B cell (primary cell): ENCODE measurements around the gene DOLPP1. TPM values are rescaled to one million over a fixed set of nuclear protein-coding genes. Genes with fewer than 3 reads are reported as not detected.

Experiments
- ATAC-seq: fragments of 200-7000 bp; cut with Tn5 transposase; one replicate; pipeline ENCODE4 v1.10.0; 2021; ENCODE audit warnings: low read depth, mild to moderate bottlenecking, moderate number of reproducible peaks, moderate library complexity
- CTCF ChIA-PET: fragments of 350-600 bp; sonication (Branson Sonifier 250); formaldehyde crosslinking; loops from one replicate; lab custom pipeline; 2021; ENCODE audit warnings: antibody characterized with exemption, inconsistent platforms; lab: Charles Lee
- POLR2A ChIA-PET: fragments of 350-600 bp; sonication (Branson Sonifier 250); formaldehyde crosslinking; loops from one replicate; lab custom pipeline; 2021; ENCODE audit warnings: antibody characterized with exemption; lab: Charles Lee
- DNase-seq: peaks from one replicate; pipeline ENCODE4 v3.0.0; 2013
- H2AFZ ChIP-seq: 2 replicates; pipeline ENCODE4 v1.6.1; 2012; ENCODE audit warnings: mild to moderate bottlenecking, low read depth, low read length; ENCODE audit not compliant: insufficient read depth, poor library complexity, severe bottlenecking
- H3K27ac ChIP-seq, 2 donors: 1 replicate in 1 of 2; 2 replicates in 1 of 2; pipeline ENCODE4 v1.5.1; 2012 to 2013; ENCODE audit warnings: low read length in 2 of 2, mild to moderate bottlenecking in 2 of 2, moderate library complexity in 1 of 2
- H3K27me3 ChIP-seq, 4 experiments: fragments of 200-600 bp in 1 of 4; sonication (generic) in 1 of 4; replicated peaks in 1 of 4; 1 replicate in 2 of 4; 2 replicates in 2 of 4; pipeline versions ENCODE4 v1.6.1 to v1.7.0; 2013 to 2016; ENCODE audit warnings: low read length in 3 of 4, mild to moderate bottlenecking in 2 of 4, mixed read lengths in 1 of 4, moderate library complexity in 1 of 4; ENCODE audit not compliant: insufficient read depth in 4 of 4, control insufficient read depth in 3 of 4; ENCODE audit errors: control extremely low read depth in 1 of 4
- H3K36me3 ChIP-seq, 2 experiments: replicated peaks in 1 of 2; 1 replicate in 1 of 2; 2 replicates in 1 of 2; pipeline versions ENCODE4 v1.6.1 to v1.7.1; 2013; ENCODE audit warnings: low read length in 1 of 2; ENCODE audit not compliant: insufficient read depth in 2 of 2, control insufficient read depth in 1 of 2; ENCODE audit errors: control extremely low read depth in 1 of 2, extremely low read depth in 1 of 2
- H3K4me1 ChIP-seq, 2 donors: fragments of 200-600 bp in 1 of 2; sonication (generic) in 1 of 2; 1 replicate in 1 of 2; 2 replicates in 1 of 2; pipeline versions ENCODE4 v1.5.1 to v1.6.1; 2013 to 2017; ENCODE audit warnings: low read length in 2 of 2; ENCODE audit not compliant: control insufficient read depth in 2 of 2, insufficient read depth in 2 of 2
- H3K4me2 ChIP-seq: replicated peaks from 2 replicates; pipeline ENCODE3; 2012; ENCODE audit warnings: mild to moderate bottlenecking, low read depth, low read length; ENCODE audit not compliant: poor library complexity, severe bottlenecking
- H3K4me3 ChIP-seq, 5 experiments: fragments of 200-600 bp in 1 of 5; sonication (generic) in 1 of 5; 1 replicate in 3 of 5; 2 replicates in 2 of 5; pipeline versions ENCODE4 v1.5.1 to v1.7.0; 2011 to 2016; ENCODE audit warnings: low read length in 4 of 5, mild to moderate bottlenecking in 4 of 5, low read depth in 2 of 5, control low read depth in 1 of 5, moderate library complexity in 1 of 5; ENCODE audit not compliant: insufficient read depth in 1 of 5; ENCODE audit errors: control extremely low read depth in 1 of 5, extremely low read depth in 1 of 5
- H3K79me2 ChIP-seq: fragments of 200-600 bp; sonication (generic); one replicate; pipeline ENCODE4 v1.6.0; 2016; ENCODE audit warnings: low read length; ENCODE audit not compliant: control insufficient read depth, insufficient read depth
- H3K9ac ChIP-seq: fragments of 200-600 bp; sonication (generic); 2 replicates; pipeline ENCODE4 v1.6.1; 2017; ENCODE audit warnings: mild to moderate bottlenecking, low read length, moderate library complexity
- H3K9me3 ChIP-seq, 3 donors: one replicate each; pipeline versions ENCODE4 v1.6.1 to v1.7.1; 2013; ENCODE audit warnings: low read length in 2 of 3; ENCODE audit not compliant: control insufficient read depth in 2 of 3, insufficient read depth in 1 of 3; ENCODE audit errors: control extremely low read depth in 1 of 3
- H4K20me1 ChIP-seq: 2 replicates; pipeline ENCODE4 v1.6.0; 2012; ENCODE audit warnings: mild to moderate bottlenecking, low read length; ENCODE audit not compliant: insufficient read depth, control insufficient read depth, poor library complexity, severe bottlenecking
- H3K27ac Mint-ChIP-seq: one replicate; pipeline ENCODE4 v1.8.0; 2021; ENCODE audit warnings: mixed read lengths
- H3K27me3 Mint-ChIP-seq: one replicate; pipeline ENCODE4 v1.8.0; 2021; ENCODE audit warnings: mixed read lengths
- H3K4me1 Mint-ChIP-seq: one replicate; pipeline ENCODE4 v1.8.0; 2021; ENCODE audit warnings: mixed read lengths
- H3K4me3 Mint-ChIP-seq: one replicate; pipeline ENCODE4 v1.8.0; 2021; ENCODE audit warnings: mixed read lengths
- H3K9me3 Mint-ChIP-seq: one replicate; pipeline ENCODE4 v1.8.0; 2022; ENCODE audit warnings: mixed read lengths; ENCODE audit not compliant: insufficient read depth
- EZH2 ChIP-seq: IDR thresholded peaks from 2 replicates; pipeline ENCODE4 v1.6.1; 2012; ENCODE audit warnings: borderline replicate concordance, low read depth, mild to moderate bottlenecking, moderate library complexity, low read length; ENCODE audit not compliant: insufficient read depth, poor library complexity, severe bottlenecking
- WGBS: methylation state at CpG from one replicate; pipeline ENCODE4 v1.1.5; 2013; ENCODE audit warnings: missing lambda C conversion rate; ENCODE audit not compliant: insufficient coverage; 5-methylcytosine and 5-hydroxymethylcytosine counted together
- intact Hi-C: fragments of 100-400 bp; cut with micrococcal nuclease; formaldehyde crosslinking; loops from one replicate; pipeline ENCODE4 v1.10.0; 2022
- polyA plus RNA-seq: library from polyadenylated mRNA; depleted of rRNA; stranded (reverse); fragments of >200 nt; gene quantifications from 2 replicates; pipeline ENCODE4 v1.2.3, GENCODE V29; 2012
- total RNA-seq, 2 donors: library from RNA; stranded (reverse); fragments of 120-200 nt in 1 of 2; gene quantifications; 1 replicate in 1 of 2; 2 replicates in 1 of 2; pipeline versions ENCODE4 v1.2.3 to v1.2.4, GENCODE V29; 2013 to 2022
- TF ChIP-seq, protein P1 (sequence below): fragments of 200-600 bp; IDR thresholded peaks from one replicate; pipeline ENCODE4 v1.8.0; 2022; ENCODE audit warnings: antibody characterized with exemption, mild to moderate bottlenecking

Gene DOLPP1
- total and polyA plus RNA-seq, 2 donors (not counting 1 experiment from before 2014, with no cell fraction given) = 4.7 to 8.6 TPM

DNA sequence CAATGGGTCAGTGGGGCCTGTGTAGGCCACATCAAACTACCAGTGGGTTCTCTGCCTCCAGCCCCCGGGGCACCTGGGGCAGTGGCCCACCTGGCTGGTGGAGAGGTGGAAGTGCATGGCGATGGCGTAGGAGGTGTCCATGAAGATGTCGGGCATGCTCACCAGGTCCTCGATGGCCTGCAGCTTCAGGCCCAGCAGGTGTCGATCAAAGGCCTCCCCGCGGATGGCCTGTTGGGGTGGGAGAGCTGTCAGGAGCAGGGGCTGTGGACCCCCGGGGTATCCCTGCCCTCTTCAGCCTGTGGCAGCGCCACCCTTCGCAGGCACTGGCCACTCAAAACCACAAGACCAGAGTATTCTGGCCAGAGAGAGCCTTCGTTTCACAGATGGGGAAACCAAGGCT, 15.0 kb downstream of the DOLPP1 start:
- no peaks in the 10 kb centered on the region for H3K4me1 Mint-ChIP-seq
- Histone ChIP-seq H3K9ac (no peak overlapping the region), H3K27ac (no peak overlapping the region), H3K4me2 (no peak overlapping the region), H4K20me1 (no peaks in the 10 kb centered on the region), H3K79me2 (no peaks in the 10 kb centered on the region), H2AFZ (no peak overlapping the region), H3K36me3 (no peaks in the 10 kb centered on the region), H3K27me3 (no peaks in the 10 kb centered on the region), H3K9me3 (no peaks in the 10 kb centered on the region), H3K4me3 (no peak overlapping the region), H3K4me1 (no peaks in the 10 kb centered on the region)
- TF ChIP-seq, protein P1, sequence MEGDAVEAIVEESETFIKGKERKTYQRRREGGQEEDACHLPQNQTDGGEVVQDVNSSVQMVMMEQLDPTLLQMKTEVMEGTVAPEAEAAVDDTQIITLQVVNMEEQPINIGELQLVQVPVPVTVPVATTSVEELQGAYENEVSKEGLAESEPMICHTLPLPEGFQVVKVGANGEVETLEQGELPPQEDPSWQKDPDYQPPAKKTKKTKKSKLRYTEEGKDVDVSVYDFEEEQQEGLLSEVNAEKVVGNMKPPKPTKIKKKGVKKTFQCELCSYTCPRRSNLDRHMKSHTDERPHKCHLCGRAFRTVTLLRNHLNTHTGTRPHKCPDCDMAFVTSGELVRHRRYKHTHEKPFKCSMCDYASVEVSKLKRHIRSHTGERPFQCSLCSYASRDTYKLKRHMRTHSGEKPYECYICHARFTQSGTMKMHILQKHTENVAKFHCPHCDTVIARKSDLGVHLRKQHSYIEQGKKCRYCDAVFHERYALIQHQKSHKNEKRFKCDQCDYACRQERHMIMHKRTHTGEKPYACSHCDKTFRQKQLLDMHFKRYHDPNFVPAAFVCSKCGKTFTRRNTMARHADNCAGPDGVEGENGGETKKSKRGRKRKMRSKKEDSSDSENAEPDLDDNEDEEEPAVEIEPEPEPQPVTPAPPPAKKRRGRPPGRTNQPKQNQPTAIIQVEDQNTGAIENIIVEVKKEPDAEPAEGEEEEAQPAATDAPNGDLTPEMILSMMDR = no peak
- no peak for TF ChIP-seq EZH2
- intact Hi-C loops = no loop called here
- CTCF ChIA-PET = interaction anchor here (0.6 kb wide), 1 partner anchor 119 kb away, joined by 4 read pairs; no protein-coding TSS in a partner anchor
- no peak overlapping the region for H3K4me3 Mint-ChIP-seq
- 97% methylated on average over 12 of the region's 12 CpGs for WGBS
- ATAC-seq (no peak), DNase-seq (no peak)
- H3K27me3 Mint-ChIP-seq = no peaks in the 10 kb centered on the region
- H3K9me3 Mint-ChIP-seq = no peaks in the 10 kb centered on the region
- POLR2A ChIA-PET = interaction anchor here (1.1 kb wide), 1 partner anchor 15 kb away, joined by 3 read pairs; the partner anchor contains the start of gene DOLPP1
- no peak overlapping the region for H3K27ac Mint-ChIP-seq

GRCh38 chr9:129097671-129098306, 16.9 kb downstream of the DOLPP1 start:
- H3K4me2 ChIP-seq = no peak overlapping the region
- H3K27me3 ChIP-seq = no peaks in the 10 kb centered on the region
- POLR2A ChIA-PET = interaction anchor here (0.8 kb wide), 1 partner anchor 414 kb away, joined by 4 read pairs; no protein-coding TSS in a partner anchor
- DNase-seq (no peak), ATAC-seq (no peak)
- Mint-ChIP-seq H3K9me3 (no peaks in the 10 kb centered on the region), H3K27me3 (no peaks in the 10 kb centered on the region), H3K4me1 (no peaks in the 10 kb centered on the region), H3K27ac (no peak overlapping the region), H3K4me3 (no peak overlapping the region)
- no peaks in the 10 kb centered on the region for H3K9me3 ChIP-seq
- H3K4me3 ChIP-seq = no peak overlapping the region
- 95% methylated on average over 13 of the region's 16 CpGs for WGBS
- H3K79me2 ChIP-seq = no peaks in the 10 kb centered on the region
- no peaks in the 10 kb centered on the region for H4K20me1 ChIP-seq
- H3K9ac ChIP-seq = no peak overlapping the region
- intact Hi-C loops = no loop called here
- TF ChIP-seq, protein P1 = no peak
- no peak for TF ChIP-seq EZH2
- H3K36me3 ChIP-seq = no peaks in the 10 kb centered on the region
- CTCF ChIA-PET = no interaction called here
- no peak overlapping the region for H3K27ac ChIP-seq
- H2AFZ ChIP-seq = no peak overlapping the region
- no peaks in the 10 kb centered on the region for H3K4me1 ChIP-seq
